Cardiac muscle cell (in vitro differentiated cells and primary cell): ENCODE results near the gene KRTAP19-5. TPM values are rescaled to one million over a fixed set of nuclear protein-coding genes. Genes with fewer than 3 reads are reported as not detected.
A peak's percentile ranks its signal among the peaks of the same experiment; 100 is the strongest.

ENCODE experiments used
- DNase-seq, 2 donors: peaks; one replicate each; pipeline versions ENCODE4 v3.0.0 to v3.0.0-alpha.2; 2010 to 2017; ENCODE audit warnings: low read depth in 1 of 2, low spot score in 1 of 2
- H3K27ac ChIP-seq: fragments of 200-600 bp; sonication (generic); 2 replicates; pipeline ENCODE4 v1.5.1; 2016
- H3K27me3 ChIP-seq: fragments of 200-600 bp; sonication (generic); 2 replicates; pipeline ENCODE4 v1.6.0; 2016; ENCODE audit warnings: control low read depth
- H3K36me3 ChIP-seq: fragments of 200-600 bp; sonication (generic); 2 replicates; pipeline ENCODE4 v1.5.1; 2016; ENCODE audit warnings: control low read depth
- H3K4me1 ChIP-seq: fragments of 200-600 bp; sonication (generic); 2 replicates; pipeline ENCODE4 v1.8.1; 2017; ENCODE audit warnings: low read depth, mild to moderate bottlenecking, mixed run types
- H3K4me3 ChIP-seq: fragments of 200-600 bp; sonication (generic); 2 replicates; pipeline ENCODE4 v1.5.1; 2016; ENCODE audit warnings: mild to moderate bottlenecking
- H3K9me3 ChIP-seq: fragments of 200-600 bp; sonication (generic); 2 replicates; pipeline ENCODE4 v1.5.1; 2017; ENCODE audit warnings: low read depth, mild to moderate bottlenecking, control low read depth
- CTCF ChIP-seq: IDR thresholded peaks from 2 replicates; pipeline ENCODE4 v1.5.1; 2012; ENCODE audit warnings: low read depth, mild to moderate bottlenecking, low read length
- polyA plus RNA-seq: library from polyadenylated mRNA; unstranded; fragments of >200 nt; fragmentation: Nextera tagmentation; extraction: Ambion mirVana; gene quantifications from 2 replicates; pipeline ENCODE4 v1.2.1, GENCODE V29; 2016
- total RNA-seq: library from RNA; depleted of rRNA; stranded (reverse); fragments of >200 nt; gene quantifications from 2 replicates; pipeline ENCODE4 v1.2.3, GENCODE V29; 2016

The KRTAP19-5 gene
- total and polyA plus RNA-seq, 2 experiments from 2014 or later = not detected

GRCh38 chr21:30491963-30492428 lies 9.9 kb downstream of the KRTAP19-5 start, which contains the start of gene KRTAP19-3:
KRTAP19-3 (minus strand) TSS chr21:30492013; CDS start chr21:30491957, 56 bp downstream.
- H3K36me3 ChIP-seq = no peaks in the 10 kb centered on the region
- no peak for DNase-seq
- no peaks in the 10 kb centered on the region for H3K4me1 ChIP-seq
- TF ChIP-seq CTCF = no peak
- H3K9me3 ChIP-seq = no peaks in the 10 kb centered on the region
- no peak within 1 kb of the TSS for H3K27ac ChIP-seq
- no peak within 1 kb of the TSS for H3K4me3 ChIP-seq
- no peaks in the 10 kb centered on the region for H3K27me3 ChIP-seq

DNA sequence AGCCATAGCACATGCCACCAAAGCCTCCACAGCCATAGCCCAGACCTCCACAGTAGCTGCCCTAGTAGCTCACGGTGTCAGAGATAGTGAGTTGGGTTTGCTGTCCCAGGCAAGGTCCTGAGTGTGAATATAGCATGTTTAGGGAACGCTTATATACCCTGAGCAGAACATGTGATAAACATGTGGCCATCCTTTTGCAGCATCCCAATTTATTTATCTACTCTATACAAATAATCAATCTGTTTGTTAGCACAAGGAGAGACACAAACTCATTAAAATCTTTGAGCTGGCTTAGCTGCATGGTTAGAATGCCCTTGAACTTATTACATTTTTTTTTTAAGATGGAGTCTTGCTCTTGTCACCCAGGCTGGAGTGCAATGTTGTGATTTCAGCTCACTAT lies 14.6 kb downstream of the KRTAP19-5 start, which contains the start of gene KRTAP19-2:
Gene KRTAP19-2 (minus strand): TSS at position 101 of the 400 bp plus-strand sequence. CDS start 88 bp downstream, at position 13.
- H3K36me3 ChIP-seq = no peaks in the 10 kb centered on the region
- peaks cover 3% of the 10 kb centered on the region for H3K4me1 ChIP-seq
- H3K4me3 ChIP-seq = no peak within 1 kb of the TSS
- no peak within 1 kb of the TSS for H3K27ac ChIP-seq
- no peaks in the 10 kb centered on the region for H3K9me3 ChIP-seq
- no peak for TF ChIP-seq CTCF
- DNase-seq = no peak
- no peaks in the 10 kb centered on the region for H3K27me3 ChIP-seq

DNA sequence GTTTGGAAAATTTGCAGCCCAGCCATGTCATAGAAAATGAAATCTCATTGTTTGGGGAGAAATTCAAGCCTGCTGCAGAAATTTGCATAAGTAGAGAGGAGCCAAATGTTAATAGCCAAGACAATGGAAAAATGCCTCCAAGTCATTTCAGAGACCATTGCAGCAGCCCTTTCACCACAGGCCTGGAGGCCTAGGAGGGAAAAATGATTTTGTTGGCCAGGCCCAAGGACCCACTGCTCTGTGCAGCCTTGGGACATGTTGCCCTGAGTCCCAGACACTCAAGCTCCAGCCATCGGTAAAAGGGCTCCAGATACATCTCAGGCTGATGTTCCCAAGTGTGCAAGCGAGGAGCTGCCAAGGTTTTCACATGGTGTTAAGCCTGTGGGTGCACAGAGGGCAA lies 15.8 kb downstream of the KRTAP19-5 start:
- Histone ChIP-seq H3K4me1 (peaks cover 7% of the 10 kb centered on the region), H3K9me3 (no peaks in the 10 kb centered on the region), H3K27ac (no peak overlapping the region), H3K27me3 (no peaks in the 10 kb centered on the region), H3K36me3 (no peaks in the 10 kb centered on the region), H3K4me3 (no peak overlapping the region)
- no peak for DNase-seq
- TF ChIP-seq CTCF = no peak

DNA sequence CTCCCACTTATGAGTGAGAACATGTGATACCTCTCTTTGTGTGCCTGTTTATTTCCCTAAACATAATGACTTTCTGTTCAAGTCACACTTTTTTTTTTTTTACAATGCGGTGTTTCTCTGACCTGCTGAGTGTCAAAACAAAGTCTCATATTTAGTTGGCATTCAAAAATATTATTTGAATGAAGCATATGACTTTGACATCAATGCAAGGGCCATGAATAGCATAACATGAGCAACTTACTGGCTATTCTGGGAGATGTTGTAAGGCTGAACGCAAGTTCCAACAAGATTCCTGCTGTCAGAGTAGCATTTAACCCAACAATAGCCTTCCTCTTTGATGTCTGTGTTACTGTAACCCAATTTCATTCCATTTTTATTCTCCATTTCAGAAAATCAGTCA lies 19.8 kb downstream of the KRTAP19-5 start:
- no peak for TF ChIP-seq CTCF
- Histone ChIP-seq H3K36me3 (no peaks in the 10 kb centered on the region), H3K27me3 (no peaks in the 10 kb centered on the region)

DNA sequence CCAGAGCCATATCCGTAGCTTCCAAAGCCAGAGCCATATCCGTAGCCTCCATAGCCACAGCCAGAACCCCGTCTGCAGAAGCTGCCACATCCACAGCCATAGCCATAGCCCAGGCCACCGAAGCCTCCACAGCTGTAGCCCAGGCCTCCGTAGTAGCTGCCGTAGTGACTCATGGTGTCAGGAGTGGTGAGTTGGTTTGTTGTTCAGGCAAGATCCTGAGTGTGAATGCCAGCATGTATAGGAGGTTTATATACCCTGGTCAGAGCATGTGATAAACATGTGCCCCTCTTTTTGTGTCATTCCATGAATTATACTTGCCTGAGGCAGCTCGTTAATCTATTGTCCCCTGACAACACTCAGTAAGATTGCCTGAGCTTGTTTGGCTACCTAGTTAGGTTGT lies 21.8 kb downstream of the KRTAP19-5 start, which contains the start of gene KRTAP19-1:
Gene KRTAP19-1 (minus strand): TSS at position 223 of the 400 bp plus-strand sequence. CDS start 50 bp downstream, at position 173.
- H3K4me1 ChIP-seq = peaks cover 29% of the 10 kb centered on the region
- TF ChIP-seq CTCF = no peak

More for the DNA sequence above, 19.8 kb downstream of the KRTAP19-5 start:
- Histone ChIP-seq H3K4me1 (peaks cover 29% of the 10 kb centered on the region), H3K27ac (no peak overlapping the region), H3K9me3 (no peaks in the 10 kb centered on the region), H3K4me3 (no peak overlapping the region)
- DNase-seq = peak in 1 of 2 donors; percentile 9

More for the DNA sequence above, 21.8 kb downstream of the KRTAP19-5 start, which contains the start of gene KRTAP19-1:
- H3K4me3 ChIP-seq = no peak within 1 kb of the TSS
- DNase-seq = no peak
- H3K27ac ChIP-seq = no peak within 1 kb of the TSS
- H3K36me3 ChIP-seq = no peaks in the 10 kb centered on the region
- no peaks in the 10 kb centered on the region for H3K9me3 ChIP-seq
- H3K27me3 ChIP-seq = no peaks in the 10 kb centered on the region
